T-helper 9 cell (primary cell): ENCODE data around the gene ITGB8.

Experiments used
- DNase-seq: peaks from one replicate; pipeline ENCODE4 v3.0.0-alpha.2; 2020

Gene ITGB8

GRCh38 chr7:20343941-20344340 is 13.2 kb downstream of the ITGB8 start:
- no peak for DNase-seq

- no peak for DNase-seq
Observed at GRCh38 chr7:20344396-20344795, 13.7 kb downstream of the ITGB8 start.

GRCh38 chr7:20346577-20346976 is 15.9 kb downstream of the ITGB8 start:
- no peak for DNase-seq

GRCh38 chr7:20347680-20348079 is 17.0 kb downstream of the ITGB8 start:
- no peak for DNase-seq

- no peak for DNase-seq
Observed at GRCh38 chr7:20348125-20348807, 17.6 kb downstream of the ITGB8 start.

- no peak for DNase-seq
Observed at GRCh38 chr7:20350518-20350951, 19.8 kb downstream of the ITGB8 start.

GRCh38 chr7:20350996-20351692 is 20.4 kb downstream of the ITGB8 start:
- DNase-seq: no peak

- no peak for DNase-seq
Observed at GRCh38 chr7:20351901-20352300, 21.2 kb downstream of the ITGB8 start.

GRCh38 chr7:20352573-20353306 is 22.0 kb downstream of the ITGB8 start:
- DNase-seq: no peak

- DNase-seq: no peak
Observed at GRCh38 chr7:20354610-20355528, 24.2 kb downstream of the ITGB8 start.

- DNase-seq: no peak
Observed at GRCh38 chr7:20358106-20358505, 27.4 kb downstream of the ITGB8 start.

GRCh38 chr7:20358762-20359282 is 28.1 kb downstream of the ITGB8 start:
- DNase-seq: no peak

GRCh38 chr7:20359341-20359963 is 28.8 kb downstream of the ITGB8 start:
- no peak for DNase-seq

- DNase-seq: no peak
Observed at GRCh38 chr7:20362574-20363253, 32.0 kb downstream of the ITGB8 start.

GRCh38 chr7:20364571-20365196 is 34.0 kb downstream of the ITGB8 start:
- DNase-seq: no peak

- no peak for DNase-seq
Observed at GRCh38 chr7:20365486-20365885, 34.8 kb downstream of the ITGB8 start.

GRCh38 chr7:20374399-20374798 is 43.7 kb downstream of the ITGB8 start:
- no peak for DNase-seq

- DNase-seq: no peak
Observed at GRCh38 chr7:20376796-20377195, 46.1 kb downstream of the ITGB8 start.

GRCh38 chr7:20381406-20382034 is 50.8 kb downstream of the ITGB8 start:
- no peak for DNase-seq

- DNase-seq: no peak
Observed at GRCh38 chr7:20383351-20383750, 52.7 kb downstream of the ITGB8 start.
